Liver (tissue), 9 donors: Measurements from ENCODE around the gene PCBD1. TPM values are rescaled to one million over a fixed set of nuclear protein-coding genes. Genes with fewer than 3 reads are reported as not detected.

ENCODE experiments used
- DNase-seq: peaks from one replicate; pipeline ENCODE4 v3.0.0-alpha.2; 2017; ENCODE audit warnings: low spot score
- H3K27ac ChIP-seq, 2 donors: one replicate each; pipeline ENCODE4 v1.7.0; 2013; ENCODE audit warnings: inconsistent platforms in 2 of 2, low read length in 2 of 2, control low read depth in 1 of 2, low read depth in 1 of 2, mild to moderate bottlenecking in 1 of 2
- H3K27me3 ChIP-seq, 4 donors: one replicate each; pipeline versions ENCODE4 v1.6.1 to v1.7.0; 2013; ENCODE audit warnings: low read length in 3 of 4, inconsistent platforms in 1 of 4, mild to moderate bottlenecking in 1 of 4, moderate library complexity in 1 of 4; ENCODE audit not compliant: control insufficient read depth in 4 of 4, insufficient read depth in 4 of 4
- H3K36me3 ChIP-seq, 4 donors: one replicate each; pipeline versions ENCODE4 v1.6.1 to v1.7.0; 2013; ENCODE audit warnings: low read length in 3 of 4, mild to moderate bottlenecking in 3 of 4, low read depth in 1 of 4, moderate library complexity in 1 of 4; ENCODE audit not compliant: control insufficient read depth in 4 of 4, insufficient read depth in 3 of 4
- H3K4me1 ChIP-seq, 4 donors: one replicate each; pipeline versions ENCODE4 v1.6.1 to v1.7.0; 2013; ENCODE audit warnings: low read length in 3 of 4, mild to moderate bottlenecking in 3 of 4, moderate library complexity in 1 of 4; ENCODE audit not compliant: control insufficient read depth in 4 of 4, insufficient read depth in 4 of 4
- H3K4me3 ChIP-seq, 3 donors: one replicate each; pipeline versions ENCODE4 v1.6.1 to v1.7.0; 2013; ENCODE audit warnings: low read length in 3 of 3, control low read depth in 1 of 3, low read depth in 1 of 3, mild to moderate bottlenecking in 1 of 3
- H3K9ac ChIP-seq, 2 donors: one replicate each; pipeline ENCODE4 v1.7.0; 2013; ENCODE audit warnings: low read length in 2 of 2, mild to moderate bottlenecking in 2 of 2, moderate library complexity in 2 of 2, control low read depth in 1 of 2, low read depth in 1 of 2
- H3K9me3 ChIP-seq, 4 donors: one replicate each; pipeline versions ENCODE4 v1.6.1 to v1.7.0; 2013; ENCODE audit warnings: low read length in 3 of 4; ENCODE audit not compliant: control insufficient read depth in 4 of 4
- ATF3 ChIP-seq: IDR thresholded peaks from 2 replicates; pipeline ENCODE4 v1.6.1; 2016; ENCODE audit warnings: antibody characterized with exemption
- CTCF ChIP-seq: fragments of 150-350 bp; IDR thresholded peaks from 2 replicates; pipeline ENCODE4 v1.5.1; 2017; ENCODE audit warnings: improper control_type of control experiment, low read depth, low read length; ENCODE audit not compliant: missing input control
- EGR1 ChIP-seq, 2 donors: IDR thresholded peaks; 2 replicates each; pipeline ENCODE4 v1.6.1; 2016 to 2018; ENCODE audit warnings: antibody characterized with exemption in 2 of 2, low read depth in 2 of 2
- FOXA2 ChIP-seq: IDR thresholded peaks from 2 replicates; pipeline ENCODE4 v1.6.1; 2016; ENCODE audit warnings: antibody characterized with exemption
- GABPA ChIP-seq, 2 donors: IDR thresholded peaks in 1 of 2; conservative IDR thresholded peaks in 1 of 2; 2 replicates each; pipeline ENCODE4 v1.6.1; 2016; ENCODE audit warnings: antibody characterized with exemption in 2 of 2, mild to moderate bottlenecking in 1 of 2, moderate library complexity in 1 of 2
- HNF4G ChIP-seq: IDR thresholded peaks from 2 replicates; pipeline ENCODE4 v1.6.1; 2016; ENCODE audit warnings: antibody characterized with exemption
- NR2F2 ChIP-seq: IDR thresholded peaks from 2 replicates; pipeline ENCODE4 v1.6.1; 2016; ENCODE audit warnings: antibody characterized with exemption
- REST ChIP-seq: IDR thresholded peaks from 2 replicates; pipeline ENCODE4 v1.6.1; 2016; ENCODE audit warnings: antibody characterized with exemption, mild to moderate bottlenecking
- RXRA ChIP-seq, 2 donors: IDR thresholded peaks; 2 replicates each; pipeline ENCODE4 v1.6.1; 2017 to 2018; ENCODE audit warnings: antibody characterized with exemption in 2 of 2, mild to moderate bottlenecking in 1 of 2
- TAF1 ChIP-seq: conservative IDR thresholded peaks from 2 replicates; pipeline ENCODE4 v1.6.1; 2016; ENCODE audit warnings: antibody characterized with exemption, mild to moderate bottlenecking
- YY1 ChIP-seq: IDR thresholded peaks from 2 replicates; pipeline ENCODE4 v1.6.1; 2016; ENCODE audit warnings: antibody characterized with exemption, mild to moderate bottlenecking
- ZBTB33 ChIP-seq: IDR thresholded peaks from 2 replicates; pipeline ENCODE4 v1.6.1; 2016; ENCODE audit warnings: antibody characterized with exemption
- WGBS: extraction: QIAGEN DNeasy Blood & Tissue Kit; methylation state at CpG from one replicate; pipeline ENCODE4 v1.1.7; 2013; 5-methylcytosine and 5-hydroxymethylcytosine counted together
- polyA plus RNA-seq, 2 donors: library from polyadenylated mRNA; stranded (reverse) in 1 of 2; unstranded in 1 of 2; fragments of 200-250 nt in 1 of 2; fragments of >200 nt in 1 of 2; fragmentation: Nextera tagmentation in 1 of 2; extraction: Ambion mirVana in 1 of 2; gene quantifications; one replicate each; pipeline versions ENCODE4 v1.2.1 to v1.2.3, GENCODE V29; 2013 to 2015
- total RNA-seq, 2 donors: library from RNA; depleted of rRNA; stranded (reverse); fragments of >200 nt; gene quantifications; one replicate each; pipeline ENCODE4 v1.2.3, GENCODE V29; 2014
- donor health status: healthy.
- donor health status: healthy.
- donor health status: healthy.
- donor health status: healthy.
- donor health status: healthy.

PCBD1 gene
- total and polyA plus RNA-seq, 4 donors = 72.0 to 458 (median 171) TPM

- Histone ChIP-seq H3K4me1 (peaks cover 0 to 3% (median 0%) of the 10 kb centered on the region in 4 donors), H3K9ac (no peak overlapping the region), H3K36me3 (no peaks in the 10 kb centered on the region), H3K27ac (no peak overlapping the region), H3K27me3 (no peaks in the 10 kb centered on the region), H3K9me3 (no peaks in the 10 kb centered on the region), H3K4me3 (no peak overlapping the region)
- no peak for DNase-seq
- WGBS = 79% methylated on average over 16 of the region's 16 CpGs
- TF ChIP-seq EGR1 (IDR thresholded peaks at IDR 0.05; ENCODE audit: low read depth in 2 of 2) = no peak
- TF ChIP-seq RXRA (IDR thresholded peaks at IDR 0.05) = no peak
- no peak for TF ChIP-seq FOXA2
- TF ChIP-seq HNF4G = no peak
- no peak for TF ChIP-seq GABPA (IDR thresholded peaks at IDR 0.05 in 1 of 2, conservative IDR thresholded peaks at IDR 0.05 in 1 of 2)
- no peak for TF ChIP-seq ZBTB33
- no peak for TF ChIP-seq NR2F2
Measured at GRCh38 chr10:70907637-70908405, 19.5 kb upstream of the PCBD1 start.

GRCh38 chr10:70906953-70907636 lies 18.7 kb upstream of the PCBD1 start:
- no peak overlapping the region for H3K27ac ChIP-seq

More at GRCh38 chr10:70906953-70907636, 18.7 kb upstream of the PCBD1 start:
- no peaks in the 10 kb centered on the region for H3K36me3 ChIP-seq
- no peak overlapping the region for H3K9ac ChIP-seq
- H3K4me3 ChIP-seq = no peak overlapping the region
- H3K27me3 ChIP-seq = no peaks in the 10 kb centered on the region
- TF ChIP-seq YY1 (no peak), ZBTB33 (no peak), TAF1 (no peak), RXRA (IDR thresholded peaks at IDR 0.05) (no peak), CTCF (no peak), FOXA2 (no peak), ATF3 (no peak), REST (no peak)
- no peak for DNase-seq
- peaks cover 0 to 3% (median 0%) of the 10 kb centered on the region in 4 donors for H3K4me1 ChIP-seq
- WGBS = 70% methylated on average over 15 of the region's 15 CpGs
- H3K9me3 ChIP-seq = no peaks in the 10 kb centered on the region
